Measurements from ENCODE around the gene GAS5. TPM values are rescaled to one million over a fixed set of nuclear protein-coding genes. Genes with fewer than 3 reads are reported as not detected.

GAS5 gene
- total and polyA plus RNA-seq, 9 of the 15 experiments (the other 6 are each of a cell fraction or from before 2014, with no cell fraction given): 565 to 1,860 (median 1,006) TPM

GRCh38 chr1:173860065-173860464 is 7.7 kb downstream of the GAS5 start:
- intact Hi-C loops (cut with micrococcal nuclease): no loop called here
- in situ Hi-C loops (cut with MboI): no loop called here
- WGBS (ENCODE audit: insufficient coverage, low coverage, missing lambda C conversion rate): 85% methylated on average over 1 of the region's 1 CpG

More at GRCh38 chr1:173860065-173860464, 7.7 kb downstream of the GAS5 start:
- H2AFZ ChIP-seq (ENCODE audit: low read depth, low read length): no peak overlapping the region
- peaks cover 71% of the 10 kb centered on the region for H3K36me3 ChIP-seq (ENCODE audit: control insufficient read depth, insufficient read depth, low read length)
- POLR2A ChIA-PET: interaction anchor here (0.6 to 9.7 kb wide), 7 partner anchors 6 to 1265 kb away, joined by 4 to 183 read pairs (median 12); partner anchors contain the start of genes CENPL, DARS2, GAS5 and ZBTB37
- peaks cover 2% of the 10 kb centered on the region for H3K9me1 ChIP-seq (ENCODE audit: control insufficient read depth, insufficient read depth, low read length)
- peak; percentile 14; the same call in 1 of the 2 replicates for TF ChIP-seq RBFOX2 (IDR thresholded peaks at IDR 0.05; ENCODE audit: low read depth, low read length)
- no peak for TF ChIP-seq KAT7 (CRISPR knock-in tag; IDR thresholded peaks at IDR 0.05; ENCODE audit: borderline replicate concordance)
- peak; percentile 41 for TF ChIP-seq U2AF1 (optimal IDR thresholded peaks at IDR 0.05; ENCODE audit: low read depth, low read length)
- TF ChIP-seq DEAF1 (CRISPR knock-in tag; IDR thresholded peaks at IDR 0.05): peak; percentile 7; the same call in 1 of the 2 replicates
- 0 out of 2 replicates have a peak, but pooled peaks have one; percentile 11 for TF ChIP-seq POLR2H (tag; IDR thresholded peaks at IDR 0.05; ENCODE audit: low read depth)
- FAIRE-seq (no peak), ATAC-seq (no peak), DNase-seq (ENCODE audit: extremely low read depth in 1 of 4, low spot score in 3 of 4) (no peak)
- no peak overlapping the region for H3K4me3 ChIP-seq
- H3K27me3 ChIP-seq (ENCODE audit: control insufficient read depth in 2 of 2, insufficient read depth in 2 of 2, low read length in 2 of 2): no peaks in the 10 kb centered on the region
- H3K4me2 ChIP-seq (ENCODE audit: insufficient read depth, low read length): no peak overlapping the region
- no peak overlapping the region for H3K9ac ChIP-seq (ENCODE audit: insufficient read depth in 1 of 2, low read depth in 2 of 2, low read length in 2 of 2)
- H3K27ac ChIP-seq (ENCODE audit: extremely low read depth, low read depth, low read length): no peak overlapping the region
- H3K79me2 ChIP-seq (ENCODE audit: control insufficient read depth, insufficient read depth, low read length): peaks cover 18% of the 10 kb centered on the region
- peaks cover 0 to 3% of the 10 kb centered on the region in 2 experiments; a peak in 2 of 5 replicates for H3K4me1 ChIP-seq (replicated peaks in 1 of 2; ENCODE audit: control insufficient read depth in 2 of 2, insufficient read depth in 2 of 2, low read length in 2 of 2)
- H4K20me1 ChIP-seq (replicated peaks; ENCODE audit: control insufficient read depth, insufficient read depth, low read length): peaks cover 24% of the 10 kb centered on the region
- no TSS peak for BruUV-seq (replicated peaks)
- CTCF ChIA-PET (ENCODE audit: low intra/inter-chr PET ratio): no interaction called here
- H3K9me3 ChIP-seq (replicated peaks; ENCODE audit: control insufficient read depth, insufficient read depth, low read depth, low read length): no peaks in the 10 kb centered on the region
